GM19467 (cell line): ENCODE results near the gene SOX18.

Experiments used
- ATAC-seq: cut with Tn5 transposase; IDR thresholded peaks from one replicate; pipeline ENCODE4 v1.9.1; 2021; ENCODE audit warnings: mild to moderate bottlenecking, moderate library complexity; ENCODE audit not compliant: unreplicated experiment

SOX18 gene

DNA sequence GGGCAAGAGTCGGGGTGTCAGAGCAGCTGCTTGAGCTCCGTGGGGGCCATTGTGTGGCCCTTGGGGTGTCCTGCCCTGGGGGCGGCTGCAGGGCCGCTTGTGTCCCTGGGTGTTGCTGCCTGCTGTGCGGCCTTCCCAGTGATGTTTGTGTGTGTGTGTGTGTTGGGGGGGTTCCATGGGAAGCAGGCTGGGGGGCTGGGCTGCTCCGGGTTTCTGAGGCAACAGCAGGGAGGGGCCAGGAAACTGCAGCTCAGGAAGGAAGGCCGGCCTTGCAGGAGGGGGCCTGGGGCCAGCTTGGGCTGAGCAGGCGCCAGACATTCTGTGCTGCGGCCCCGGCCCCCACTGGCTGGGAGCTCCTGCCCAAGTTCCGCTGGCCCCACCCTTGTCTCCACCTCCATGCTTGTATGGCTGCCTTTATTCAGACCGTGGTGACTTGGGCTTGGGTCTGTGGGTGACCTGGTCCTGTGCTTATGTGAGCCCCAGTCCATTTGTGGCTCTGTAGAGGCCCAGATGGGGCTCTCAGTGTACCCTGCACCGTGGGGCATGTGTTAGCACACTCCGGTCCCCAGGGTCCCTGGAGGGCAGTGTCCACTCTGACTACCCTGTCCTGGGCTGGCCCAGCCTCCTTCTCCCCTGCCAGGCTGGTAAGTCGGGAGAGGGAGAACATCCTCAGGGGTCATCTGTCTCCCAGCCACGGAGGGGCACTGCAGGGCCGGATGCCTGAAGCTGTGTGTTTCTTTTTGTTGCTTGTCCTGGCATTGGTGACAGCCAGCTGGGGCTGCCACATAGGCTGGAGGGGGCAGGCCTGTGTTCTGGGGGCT is 4.6 kb upstream of the SOX18 start:
- ATAC-seq = no peak

DNA sequence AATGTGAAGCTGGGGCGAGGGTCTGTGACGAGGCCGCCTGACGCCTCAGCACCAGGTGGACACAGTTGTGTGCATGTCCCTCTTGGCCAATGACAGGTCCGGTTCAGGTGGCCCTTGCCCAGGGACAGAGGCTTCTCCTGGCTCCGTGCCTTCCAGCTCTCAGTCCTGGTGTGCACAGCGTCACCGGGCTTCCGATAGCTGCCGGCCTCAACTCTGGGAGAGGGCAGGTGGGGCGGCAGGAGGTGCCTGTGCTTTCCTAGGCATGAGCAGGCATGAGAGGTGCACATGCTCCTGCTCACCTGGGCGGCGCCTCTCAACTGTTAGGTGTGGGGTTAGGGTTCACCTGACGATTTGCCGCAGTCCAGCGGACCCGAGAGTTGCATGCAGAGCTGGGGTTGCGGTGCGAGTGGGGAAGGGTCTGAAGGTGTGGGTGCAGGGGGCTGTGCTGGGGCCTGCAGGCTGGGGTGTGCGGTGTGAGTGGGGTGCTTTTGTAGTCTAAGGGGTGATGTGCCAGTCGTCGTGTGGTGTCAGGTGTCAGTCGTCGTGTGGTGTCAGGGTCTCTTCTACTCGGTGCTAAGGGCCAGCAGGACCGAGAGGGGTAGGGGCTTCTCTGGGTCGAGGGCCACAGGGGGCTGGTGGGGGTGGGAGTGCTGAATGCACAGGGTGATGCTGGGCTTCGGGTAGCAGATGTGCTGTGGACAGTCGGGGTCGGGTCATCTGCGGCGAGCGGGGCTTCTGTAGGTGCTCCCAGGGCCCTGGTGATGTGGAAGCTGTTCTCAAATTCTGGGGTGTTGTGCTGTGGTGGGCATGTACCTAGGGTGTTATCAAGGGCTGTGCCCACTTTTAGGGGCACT is 3.8 kb upstream of the SOX18 start:
- ATAC-seq = no peak

DNA sequence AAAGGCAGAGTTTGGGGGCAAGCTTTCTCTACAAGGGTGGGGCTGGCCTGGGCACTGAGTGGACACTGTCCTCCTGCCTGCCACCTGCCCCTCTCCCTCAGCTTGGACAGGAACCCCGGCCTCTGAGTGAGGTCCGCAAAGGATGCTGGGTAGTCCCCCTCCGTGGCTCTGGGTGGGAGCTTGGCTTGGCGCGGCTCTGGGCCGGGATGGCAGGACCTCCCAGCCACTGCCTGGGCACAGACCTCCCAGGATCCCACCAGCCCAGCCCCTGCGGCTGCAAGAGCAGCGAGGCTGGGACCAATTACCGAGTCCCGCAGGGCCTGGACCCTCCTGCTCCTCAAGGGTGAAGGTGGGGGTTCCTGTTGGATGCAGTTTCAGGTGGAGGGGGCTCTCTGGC is 2.9 kb upstream of the SOX18 start:
- no peak for ATAC-seq

DNA sequence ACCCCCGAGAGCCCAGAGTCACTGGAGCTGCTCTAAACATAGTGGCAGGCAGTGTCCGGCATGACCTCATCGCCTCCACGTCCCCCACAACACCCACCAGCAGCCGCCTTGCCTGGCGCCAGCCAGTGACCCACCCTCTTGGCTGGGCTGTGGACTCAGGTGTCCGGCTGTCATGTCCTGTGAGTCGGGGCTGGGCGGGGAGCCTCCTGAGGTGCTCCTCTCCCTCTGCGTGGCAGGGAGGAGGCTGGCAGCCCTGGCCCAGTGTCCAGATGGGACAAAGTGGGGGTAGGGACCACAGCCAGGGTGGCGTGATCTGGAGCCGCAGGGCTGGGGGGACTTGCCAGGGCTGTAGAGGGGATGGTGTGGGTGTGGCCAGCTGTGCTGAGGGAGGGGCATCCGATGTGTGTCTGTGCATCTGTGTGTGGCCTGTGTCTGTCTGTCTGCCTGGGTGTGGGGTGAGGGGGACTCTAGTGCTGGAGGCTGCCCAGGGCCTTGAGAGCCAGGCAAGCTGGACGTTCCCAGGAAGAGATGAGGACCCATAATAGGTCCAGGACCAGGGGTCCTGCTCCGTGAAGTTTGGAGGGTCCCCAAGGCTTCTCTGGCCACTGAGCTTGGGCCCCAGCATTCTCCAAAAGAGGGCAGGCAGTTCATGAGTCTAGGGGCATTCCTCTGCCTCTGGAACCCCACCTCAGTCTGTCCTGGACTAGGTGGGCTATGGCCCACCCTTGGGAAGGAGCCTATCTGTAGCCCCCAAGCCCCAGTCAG is 2.3 kb upstream of the SOX18 start:
- no peak for ATAC-seq

DNA sequence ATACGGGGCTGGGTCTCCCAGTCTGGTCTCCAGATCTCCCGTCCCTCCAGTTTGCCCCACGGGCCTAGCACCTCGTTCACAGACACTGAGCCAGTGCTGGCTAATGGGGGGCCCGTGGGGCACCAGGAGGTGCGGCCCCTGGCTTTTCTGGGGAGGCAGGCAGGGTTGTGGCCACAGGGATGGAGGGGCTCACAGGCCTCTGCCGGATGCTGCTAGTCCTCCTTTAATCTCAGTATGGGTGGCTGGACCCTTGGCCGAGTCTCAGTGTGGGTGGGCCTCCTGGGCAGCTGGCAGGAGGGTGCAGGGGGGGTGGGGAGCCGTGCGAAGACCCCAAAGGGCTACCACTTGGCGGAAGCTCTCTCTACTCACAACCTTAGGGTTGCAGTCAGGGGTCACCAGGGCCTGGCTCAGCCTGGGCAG is 1.6 kb upstream of the SOX18 start:
- no peak for ATAC-seq

DNA sequence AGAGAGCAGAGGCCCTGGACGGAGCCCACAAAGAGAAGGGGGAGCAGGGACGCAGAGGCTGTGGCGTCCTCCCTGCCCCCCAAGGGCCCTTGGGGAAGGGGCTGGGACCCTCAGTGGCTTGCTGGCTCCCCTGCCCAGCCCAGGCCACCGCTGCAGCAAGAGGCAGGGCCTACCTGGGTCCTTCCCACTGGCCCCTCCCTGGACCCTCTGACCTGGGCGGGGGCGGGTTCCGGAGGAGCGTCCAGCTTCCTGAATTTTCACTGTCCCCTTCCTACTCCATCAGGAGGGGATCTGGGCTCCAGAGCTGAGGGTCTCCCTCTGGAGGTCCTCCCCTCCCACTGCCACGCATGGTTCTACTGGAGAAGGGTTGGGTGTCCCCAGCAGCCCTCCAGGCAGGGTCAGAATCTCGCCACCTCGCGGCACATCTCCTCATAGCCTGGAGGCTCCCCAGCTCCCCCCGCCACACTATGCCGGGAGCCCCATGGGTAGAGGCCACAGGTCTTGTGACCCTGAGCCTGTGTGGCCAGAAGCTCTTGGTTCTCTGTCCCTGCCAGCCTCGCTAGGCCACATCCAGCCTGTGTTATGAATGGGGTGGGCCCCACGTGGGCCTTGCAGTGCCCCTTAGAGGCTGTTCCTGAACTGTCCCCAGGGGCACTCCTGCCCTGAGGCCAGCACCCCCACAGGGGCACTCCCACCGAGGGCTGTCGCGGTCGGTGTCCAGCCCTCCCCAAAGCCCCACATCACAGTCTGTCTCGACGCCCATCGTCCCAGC is 1.0 kb upstream of the SOX18 start:
- ATAC-seq = no peak

DNA sequence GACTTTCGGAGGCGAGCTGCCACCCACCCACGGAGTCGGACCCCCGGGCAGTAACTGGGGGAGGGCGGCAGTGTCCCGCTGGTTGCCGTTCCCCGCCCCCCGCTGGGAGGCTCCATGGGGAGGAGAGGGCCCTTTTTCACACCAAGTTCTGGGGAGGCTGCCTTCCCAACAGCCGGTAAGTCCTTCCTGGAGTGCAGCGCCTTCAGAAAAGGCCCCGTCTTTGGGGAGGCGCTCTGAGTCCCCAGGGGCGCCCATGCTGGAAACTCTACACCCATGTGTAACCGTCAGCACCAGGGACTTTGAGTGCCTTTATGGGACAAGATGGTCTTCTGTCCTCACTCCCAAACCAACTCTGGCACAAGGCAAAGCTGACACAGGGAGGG is 430 bp upstream of the SOX18 start:
- no peak for ATAC-seq

DNA sequence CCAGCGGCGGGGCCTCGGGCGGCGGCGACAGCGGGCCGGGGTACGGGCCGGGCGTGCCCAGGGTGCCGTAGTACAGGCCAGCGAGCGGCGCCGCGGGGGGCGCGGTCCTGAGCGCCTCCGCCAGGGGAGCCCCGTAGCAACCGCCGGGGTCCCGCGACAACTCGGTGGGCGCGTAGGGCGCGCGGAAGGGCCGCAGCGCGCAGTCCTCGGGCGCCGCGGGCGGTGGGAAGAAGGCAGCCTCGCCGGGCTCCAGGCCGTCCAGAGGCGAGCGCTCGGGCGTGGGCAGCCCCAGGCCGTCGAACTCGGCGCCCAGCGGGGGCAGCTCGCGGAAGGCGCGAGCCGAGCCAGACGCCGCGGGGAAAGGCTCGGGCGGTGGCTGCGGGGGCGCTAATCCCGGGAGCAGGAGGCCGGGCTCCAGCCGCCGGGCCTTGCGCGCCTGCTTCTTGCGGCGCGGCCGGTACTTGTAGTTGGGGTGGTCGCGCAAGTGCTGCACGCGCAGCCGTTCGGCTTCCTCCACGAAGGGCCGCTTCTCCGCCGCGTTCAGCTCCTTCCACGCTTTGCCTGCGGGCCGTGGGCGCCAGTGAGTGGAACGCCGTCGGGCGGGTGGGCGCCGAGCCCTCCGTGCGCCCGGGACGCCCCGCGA is 916 bp downstream of the SOX18 start:
- no peak for ATAC-seq

DNA sequence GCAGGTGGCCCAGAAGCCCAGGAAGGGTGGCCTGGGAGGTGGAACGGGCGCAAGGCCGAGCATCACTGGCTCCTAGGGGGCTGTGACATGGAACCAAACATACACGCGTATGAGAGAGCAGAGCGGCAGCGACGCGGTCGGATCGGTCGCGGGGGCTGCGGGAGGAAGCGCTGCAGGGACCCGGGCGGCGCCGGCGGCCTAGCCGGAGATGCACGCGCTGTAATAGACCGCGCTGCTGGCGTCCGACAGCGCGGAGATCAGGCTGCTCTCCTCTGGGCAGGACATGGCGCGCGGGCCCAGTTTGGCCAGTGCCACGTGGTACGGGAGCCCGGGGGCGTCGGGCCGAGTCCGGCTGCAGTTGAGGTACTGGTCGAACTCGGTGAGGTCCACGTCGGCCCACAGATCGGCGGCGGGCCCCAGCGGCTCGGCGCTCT is 1.5 kb downstream of the SOX18 start:
- no peak for ATAC-seq

DNA sequence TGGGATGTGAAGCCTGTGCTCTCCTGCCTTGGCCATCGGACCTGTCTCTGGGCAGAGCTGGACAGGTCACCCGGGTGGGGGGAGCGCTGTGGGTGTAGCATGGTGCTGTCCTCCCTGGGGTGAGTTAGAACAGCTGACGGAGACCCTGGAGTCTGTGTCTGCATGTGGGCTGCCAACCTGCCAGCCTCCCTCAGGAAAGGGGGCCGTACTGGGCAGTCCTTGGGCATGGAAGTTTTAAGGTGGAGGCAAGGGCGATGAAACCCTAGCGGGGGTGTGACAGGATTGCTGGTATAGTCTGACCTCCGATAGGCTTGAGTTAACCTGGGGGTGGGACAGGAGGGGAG is 2.4 kb downstream of the SOX18 start:
- ATAC-seq = no peak

DNA sequence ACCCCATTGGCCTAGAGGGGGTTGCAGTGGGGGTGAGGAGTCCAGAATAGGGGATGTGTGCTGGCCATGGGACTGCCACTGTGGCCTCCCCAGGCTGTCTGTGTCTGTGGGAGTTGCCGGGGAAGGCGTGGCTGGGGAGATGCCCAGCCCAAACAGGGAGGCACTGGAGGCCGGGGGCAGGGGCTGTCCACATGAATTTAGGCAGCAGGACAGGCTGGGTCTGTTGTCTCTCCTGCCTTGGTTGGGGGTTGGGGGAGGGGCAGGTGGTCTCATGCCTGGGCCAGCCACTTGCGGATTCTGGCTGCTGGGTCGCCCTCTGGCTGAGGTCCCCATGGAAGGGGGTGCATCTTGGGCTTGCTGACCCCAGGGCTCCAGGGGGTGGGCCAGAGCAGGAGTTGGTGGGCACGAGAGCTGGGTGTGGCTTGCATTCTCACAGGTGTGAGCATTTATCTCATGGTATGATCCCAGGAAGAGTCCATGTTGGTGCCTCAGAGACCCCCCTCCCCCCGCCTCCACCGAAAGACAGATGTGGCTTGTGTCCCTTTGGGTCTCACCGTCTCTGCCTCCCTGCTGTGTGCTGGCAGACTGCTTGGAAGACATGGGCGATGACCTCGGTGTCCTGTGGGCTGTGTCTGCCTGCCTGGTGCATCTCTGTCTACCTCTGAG is 4.0 kb downstream of the SOX18 start:
- no peak for ATAC-seq

DNA sequence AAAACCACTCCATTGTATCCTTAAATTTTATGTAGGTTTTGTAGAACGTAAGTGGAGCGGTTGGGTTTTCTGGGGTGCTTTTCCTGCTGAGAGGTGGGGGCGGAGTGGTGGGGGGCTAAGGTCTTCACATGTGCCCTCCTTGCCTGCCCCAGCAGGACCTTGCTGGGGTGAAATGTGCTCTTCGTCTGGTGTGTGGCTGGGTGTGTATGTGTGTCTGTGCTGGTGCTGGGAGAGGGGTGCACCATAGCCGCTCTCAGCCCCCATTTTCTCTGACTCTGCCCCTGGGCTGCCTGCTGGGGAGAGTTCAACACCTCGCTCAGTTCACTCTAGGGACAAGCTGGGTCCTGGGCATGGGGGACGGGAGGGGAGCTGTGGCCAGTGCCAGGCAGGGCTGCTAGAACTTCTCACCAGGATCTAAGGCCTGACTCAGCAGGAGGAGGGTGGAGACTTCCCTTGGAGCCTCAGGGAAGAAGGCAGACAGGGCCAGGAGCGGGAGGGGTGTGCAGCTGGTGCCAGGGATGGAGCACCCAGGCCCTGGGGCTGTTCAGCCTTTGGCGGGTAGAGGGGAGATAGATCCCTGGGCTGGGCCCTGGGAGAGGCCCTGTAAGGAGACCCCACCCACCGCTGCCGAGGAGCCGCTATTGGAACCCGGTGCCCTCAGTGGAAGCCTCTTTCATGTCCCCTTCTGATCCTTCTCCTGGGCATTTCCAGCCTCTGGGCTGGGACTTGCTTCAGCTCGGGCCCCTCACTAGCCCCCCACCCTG is 4.8 kb downstream of the SOX18 start:
- no peak for ATAC-seq

DNA sequence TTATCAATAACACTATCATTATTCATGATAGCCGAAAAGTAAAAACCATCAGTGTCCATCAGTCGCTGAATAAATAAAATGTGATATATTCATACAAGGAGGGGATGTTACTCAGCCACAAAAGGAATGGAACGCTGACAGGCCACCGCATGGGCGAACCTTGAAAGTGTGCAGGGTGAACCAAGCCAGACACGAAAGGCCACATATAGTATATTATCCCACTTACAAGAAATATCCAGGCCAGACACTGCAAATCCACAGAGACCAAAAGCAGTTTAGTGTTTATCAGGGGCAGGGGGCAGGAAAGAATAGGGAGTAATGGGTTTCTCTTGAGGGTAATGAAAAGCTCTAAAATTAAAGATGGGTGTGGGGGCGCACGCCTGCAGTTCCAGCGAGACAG is 5.7 kb downstream of the SOX18 start:
- no peak for ATAC-seq

DNA sequence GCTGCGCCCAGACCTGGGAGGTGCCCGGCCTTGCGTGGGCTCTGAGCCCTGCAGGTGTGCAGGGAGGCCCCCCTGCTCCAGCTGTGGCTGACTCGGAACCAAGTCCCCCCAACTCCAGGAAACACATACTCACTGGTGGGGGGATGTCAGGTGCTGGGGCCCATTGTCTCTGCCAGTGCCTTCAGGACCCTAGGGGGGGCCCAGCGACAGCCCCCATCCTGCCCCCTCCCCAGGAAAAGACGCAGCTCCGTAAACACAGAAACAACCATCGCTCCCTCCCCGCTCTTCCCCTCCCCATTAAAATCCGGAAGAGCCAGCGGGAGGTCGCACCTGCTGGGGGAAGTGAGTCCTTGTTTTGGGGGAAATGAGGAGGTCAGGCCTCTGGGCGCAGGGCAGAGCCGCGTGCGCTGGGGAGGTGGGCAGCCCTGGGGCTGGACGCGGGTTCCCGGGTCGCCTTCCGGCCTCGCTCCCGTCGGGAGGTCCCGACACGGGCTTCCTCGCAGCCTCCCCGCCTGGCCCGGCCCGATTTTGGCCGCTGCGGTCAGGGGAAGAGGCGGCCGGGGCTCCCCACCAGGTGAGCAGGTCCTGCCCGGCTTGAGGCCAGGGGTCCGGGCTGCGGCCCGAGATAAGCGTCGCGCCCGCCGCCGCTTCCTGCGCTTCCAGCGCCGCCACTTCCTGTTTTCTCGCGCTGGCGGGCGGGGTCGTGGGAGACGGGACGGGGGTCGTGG is 7.2 kb downstream of the SOX18 start:
- ATAC-seq = no peak

DNA sequence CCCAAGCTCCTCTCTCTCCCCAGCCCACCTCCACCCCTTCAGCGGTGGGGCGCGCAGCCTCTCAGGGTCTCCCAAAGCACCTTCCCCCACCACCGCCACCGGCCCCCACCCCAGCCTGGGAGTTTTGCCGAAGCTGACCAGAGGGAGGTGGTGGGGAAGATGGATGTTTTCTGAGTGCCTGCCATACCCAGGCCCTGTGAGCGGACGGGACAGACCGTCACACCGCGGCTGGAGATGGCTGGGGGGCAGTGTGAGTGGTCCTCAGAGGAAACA is 7.7 kb downstream of the SOX18 start:
- no peak for ATAC-seq

DNA sequence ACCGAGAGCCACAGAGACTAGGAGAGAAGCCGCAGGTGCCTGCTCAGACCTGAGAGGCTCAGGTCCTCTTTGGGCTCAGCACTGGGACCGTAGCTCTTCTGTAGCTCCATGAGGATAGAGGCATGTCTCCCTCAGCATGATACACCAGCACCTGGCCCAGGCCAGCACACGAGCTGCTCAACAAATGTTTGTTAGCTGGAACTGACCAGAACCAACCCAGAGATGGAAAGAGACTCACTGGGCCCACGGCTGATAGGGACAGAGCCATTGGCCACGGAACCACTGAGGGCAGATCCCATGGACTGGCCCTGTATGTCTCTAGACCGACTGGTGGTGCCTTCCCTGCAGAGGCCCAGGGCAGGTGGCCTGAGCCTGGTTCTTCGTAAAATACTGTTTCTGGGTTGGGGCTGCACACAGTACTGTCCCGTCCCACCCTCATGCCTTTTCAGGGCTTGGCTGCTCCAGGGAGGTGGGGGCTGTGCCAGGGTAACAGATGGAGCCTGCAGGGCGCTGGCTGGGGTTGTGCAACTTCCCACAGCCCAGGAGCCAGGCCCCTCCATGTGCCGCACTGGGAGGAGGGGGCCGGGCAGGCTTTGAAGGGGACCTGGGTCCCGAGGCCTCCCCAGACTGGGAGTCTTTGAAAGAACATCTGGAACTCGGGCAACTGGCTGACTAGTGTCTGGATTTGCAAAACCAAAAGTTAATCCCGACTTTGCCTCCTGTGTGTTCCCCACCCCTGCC is 8.2 kb downstream of the SOX18 start:
- no peak for ATAC-seq

DNA sequence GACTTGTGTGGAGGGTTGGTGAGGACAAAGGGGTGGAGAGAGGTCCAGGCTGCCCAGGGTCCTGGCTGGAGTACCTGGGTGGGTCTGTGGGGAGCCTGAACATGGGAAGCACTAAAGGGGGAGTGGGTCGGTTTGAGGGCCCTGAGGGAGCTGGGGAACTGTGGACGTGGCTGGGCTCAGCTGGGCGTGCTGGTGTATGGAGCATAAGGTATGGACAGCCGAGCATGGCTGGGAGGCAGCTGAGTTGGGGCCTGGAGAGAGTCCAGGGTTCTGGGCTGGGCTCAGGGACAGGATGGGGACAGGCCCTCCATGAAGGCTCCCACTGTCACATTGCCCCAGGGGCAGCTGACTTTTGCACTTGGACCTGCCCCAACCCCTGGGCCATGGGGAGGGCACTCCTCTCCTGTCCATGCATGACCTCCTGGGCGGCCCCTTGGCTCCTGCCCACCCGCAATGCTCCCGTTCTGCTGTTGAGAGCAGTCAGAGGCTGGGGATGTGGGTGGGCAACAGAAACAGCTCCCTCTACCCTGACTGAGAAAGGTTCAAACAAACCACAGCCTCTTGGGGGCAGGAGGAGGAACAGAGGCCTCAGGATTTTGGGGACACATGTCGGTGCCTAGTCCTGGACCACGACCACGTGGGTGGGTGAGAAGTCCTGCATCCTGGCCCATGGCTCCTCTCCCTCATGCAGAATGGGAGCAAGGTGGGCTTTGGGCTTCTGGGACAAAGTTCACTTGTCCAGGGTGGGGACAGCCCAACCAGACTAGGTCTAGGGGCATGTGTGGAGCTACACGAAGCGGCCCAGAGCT is 9.0 kb downstream of the SOX18 start:
- ATAC-seq = no peak
